CMK (cell line): ENCODE measurements around the gene FLT3LG.
A peak's percentile ranks its signal among the peaks of the same experiment; 100 is the strongest.

Experiments
- DNase-seq: peaks from one replicate; pipeline ENCODE4 v3.0.0-alpha.2; 2010; ENCODE audit warnings: low read depth

The FLT3LG gene

DNA sequence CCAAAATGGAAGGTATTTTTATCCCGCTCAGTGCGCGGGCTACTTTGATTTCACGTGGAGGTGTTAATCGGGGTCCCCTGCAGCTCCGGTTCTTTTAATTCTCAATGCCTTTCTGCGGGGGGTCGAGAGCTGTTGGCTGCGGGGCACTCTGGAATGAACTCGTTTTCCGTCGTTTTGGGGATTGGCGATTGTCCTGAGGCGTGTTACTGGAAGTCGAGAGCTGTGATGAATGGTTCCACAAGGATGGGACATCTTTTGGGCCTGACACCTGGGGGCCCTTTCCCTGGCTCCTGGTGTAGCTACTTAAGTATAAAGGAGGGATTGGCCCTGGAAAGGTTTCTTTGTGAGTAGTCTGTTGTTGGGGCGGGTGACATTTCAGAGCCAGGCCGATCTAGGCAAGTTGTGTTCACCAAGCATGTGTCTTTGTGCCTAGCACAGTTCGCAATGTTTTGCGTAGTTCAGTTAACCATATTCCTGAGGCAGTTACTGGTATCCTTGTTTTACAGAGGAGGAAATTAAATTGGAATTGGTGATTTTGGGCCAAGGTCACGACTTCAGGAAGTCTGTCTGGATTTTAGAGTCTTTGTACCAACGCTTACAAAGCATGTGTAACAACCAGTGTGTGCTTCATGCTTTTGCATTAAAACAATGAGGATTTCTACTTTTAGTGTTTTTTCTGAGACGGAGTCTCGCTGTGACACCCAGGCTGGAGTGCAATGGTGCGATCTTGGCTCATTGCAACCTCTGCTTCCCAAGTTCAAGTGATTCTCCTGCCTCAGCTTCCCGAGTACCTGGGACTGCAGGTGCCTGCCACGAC lies 14.2 kb downstream of the FLT3LG start:
- no peak for DNase-seq

DNA sequence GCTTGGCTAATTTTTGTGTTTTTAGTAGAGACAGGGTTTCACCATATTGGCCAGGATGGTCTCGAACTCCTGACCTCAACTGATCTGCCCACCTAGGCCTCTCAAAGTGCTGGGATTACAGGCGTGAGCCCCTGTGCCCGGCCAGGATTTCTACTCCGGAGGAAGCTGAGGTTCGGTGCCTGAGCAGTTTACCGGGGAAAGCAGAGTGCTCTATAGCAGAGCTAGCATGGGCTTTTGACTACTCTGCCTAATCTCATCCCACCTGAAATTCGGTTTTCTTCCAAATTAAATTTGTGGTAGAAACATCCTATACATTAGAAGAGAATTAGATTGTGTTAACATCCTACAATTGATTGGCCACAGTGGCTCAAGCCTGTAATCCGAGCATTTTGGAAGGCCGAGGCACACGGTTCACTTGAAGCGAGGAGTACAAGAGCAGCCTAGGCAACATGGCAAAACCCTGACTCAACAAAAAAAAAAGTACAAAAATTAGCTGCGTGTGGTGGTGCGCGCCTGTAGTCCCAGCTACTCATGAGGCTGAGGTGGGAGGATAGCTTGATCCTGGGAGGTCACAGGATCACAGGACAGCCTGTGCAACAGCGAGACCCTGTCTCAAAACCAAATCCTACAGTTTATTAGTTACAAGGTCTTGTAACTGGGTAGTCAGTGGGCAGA lies 15.0 kb downstream of the FLT3LG start:
- no peak for DNase-seq

DNA sequence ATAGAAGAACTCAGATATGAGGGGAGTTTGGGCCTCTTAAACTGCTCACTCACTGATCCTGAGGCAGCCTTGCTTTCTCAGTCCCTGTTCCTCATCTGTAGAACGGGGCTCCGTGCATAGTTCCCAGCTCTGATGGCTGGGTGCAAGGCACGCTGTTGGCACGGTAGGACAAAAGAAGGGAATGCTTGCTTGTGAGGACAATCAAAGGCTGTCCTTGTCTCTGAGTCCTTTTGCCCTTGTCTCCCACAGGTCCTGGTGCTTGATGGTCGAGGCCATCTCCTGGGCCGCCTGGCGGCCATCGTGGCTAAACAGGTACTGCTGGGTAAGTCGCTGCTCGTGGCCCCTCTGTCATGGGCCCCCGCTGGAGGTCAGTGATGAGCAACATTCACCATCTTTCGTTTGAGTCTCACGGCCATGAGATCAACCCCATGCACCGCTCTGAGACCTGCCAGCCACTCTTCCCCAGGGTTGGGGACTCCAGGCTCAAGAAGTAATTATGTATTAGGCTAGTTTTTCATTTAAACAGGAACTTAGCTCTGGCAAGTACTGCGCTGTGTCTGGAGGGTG lies 15.7 kb downstream of the FLT3LG start:
- DNase-seq: no peak

DNA sequence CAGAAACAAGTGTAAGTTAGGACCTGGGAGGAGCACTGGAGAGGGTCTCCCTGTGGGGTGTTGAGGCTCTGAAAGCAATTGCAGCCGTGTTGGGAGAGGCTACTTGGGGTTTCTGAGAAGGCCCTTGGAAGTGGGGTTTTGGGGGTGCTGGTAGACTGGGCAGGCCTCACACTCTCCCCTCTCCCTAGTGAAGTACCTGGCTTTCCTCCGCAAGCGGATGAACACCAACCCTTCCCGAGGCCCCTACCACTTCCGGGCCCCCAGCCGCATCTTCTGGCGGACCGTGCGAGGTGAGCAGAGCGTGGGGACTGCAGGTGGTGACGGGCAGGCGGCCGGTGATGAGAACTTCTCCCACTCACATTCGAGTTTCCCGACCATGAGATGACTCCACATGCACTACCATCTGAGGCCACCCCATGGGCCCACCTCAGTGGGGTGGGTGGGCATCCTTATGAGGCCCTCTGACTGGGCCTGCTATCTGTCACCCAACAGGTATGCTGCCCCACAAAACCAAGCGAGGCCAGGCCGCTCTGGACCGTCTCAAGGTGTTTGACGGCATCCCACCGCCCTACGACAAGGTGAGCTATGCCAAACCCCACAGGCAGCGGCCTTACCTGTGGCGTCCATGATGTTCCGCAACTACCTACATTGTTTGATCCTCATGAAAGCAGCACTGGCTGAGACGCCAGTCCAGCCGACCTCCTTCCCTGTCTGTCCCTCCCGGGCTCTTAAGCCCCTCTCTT lies 16.4 kb downstream of the FLT3LG start:
- no peak for DNase-seq

DNA sequence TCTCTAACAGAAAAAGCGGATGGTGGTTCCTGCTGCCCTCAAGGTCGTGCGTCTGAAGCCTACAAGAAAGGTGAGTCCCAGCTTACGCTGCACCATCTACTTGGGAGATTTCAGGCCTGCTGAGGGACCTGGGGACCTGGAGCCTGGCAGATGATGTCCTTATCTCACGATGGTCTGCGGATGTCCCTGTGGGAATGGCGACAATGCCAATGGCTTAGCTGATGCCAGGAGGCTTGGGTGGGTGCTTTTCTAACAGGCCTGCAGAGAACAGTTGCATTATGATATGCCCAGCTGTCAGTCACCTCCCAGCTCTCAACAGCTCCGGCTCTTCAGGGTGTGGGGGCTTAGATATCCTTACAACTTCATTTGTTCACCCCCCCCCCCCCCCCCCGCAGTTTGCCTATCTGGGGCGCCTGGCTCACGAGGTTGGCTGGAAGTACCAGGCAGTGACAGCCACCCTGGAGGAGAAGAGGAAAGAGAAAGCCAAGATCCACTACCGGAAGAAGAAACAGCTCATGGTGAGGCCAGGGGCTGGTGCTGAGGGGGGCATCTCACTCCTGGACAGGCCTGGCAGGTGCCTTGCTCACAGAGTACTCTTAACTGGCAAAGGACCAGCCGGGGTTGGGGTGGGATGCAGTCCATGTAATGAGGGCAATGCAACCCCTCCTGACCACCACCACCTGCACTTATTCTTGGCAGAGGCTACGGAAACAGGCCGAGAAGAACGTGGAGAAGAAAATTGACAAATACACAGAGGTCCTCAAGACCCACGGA lies 17.2 kb downstream of the FLT3LG start:
- DNase-seq: no peak

DNA sequence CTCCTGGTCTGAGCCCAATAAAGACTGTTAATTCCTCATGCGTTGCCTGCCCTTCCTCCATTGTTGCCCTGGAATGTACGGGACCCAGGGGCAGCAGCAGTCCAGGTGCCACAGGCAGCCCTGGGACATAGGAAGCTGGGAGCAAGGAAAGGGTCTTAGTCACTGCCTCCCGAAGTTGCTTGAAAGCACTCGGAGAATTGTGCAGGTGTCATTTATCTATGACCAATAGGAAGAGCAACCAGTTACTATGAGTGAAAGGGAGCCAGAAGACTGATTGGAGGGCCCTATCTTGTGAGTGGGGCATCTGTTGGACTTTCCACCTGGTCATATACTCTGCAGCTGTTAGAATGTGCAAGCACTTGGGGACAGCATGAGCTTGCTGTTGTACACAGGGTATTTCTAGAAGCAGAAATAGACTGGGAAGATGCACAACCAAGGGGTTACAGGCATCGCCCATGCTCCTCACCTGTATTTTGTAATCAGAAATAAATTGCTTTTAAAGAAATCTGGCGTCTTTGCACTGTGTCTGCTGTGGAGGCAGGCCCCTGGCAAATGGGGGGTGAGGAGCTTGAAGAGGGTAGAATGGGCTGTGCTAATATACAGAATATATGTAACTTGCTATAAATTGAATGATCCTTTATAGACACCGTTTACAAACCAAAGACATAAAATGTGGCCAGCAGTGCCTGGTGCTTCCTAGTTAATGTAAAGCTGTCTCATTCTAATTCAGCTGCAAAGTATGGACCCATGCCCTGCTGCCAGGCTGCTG lies 18.0 kb downstream of the FLT3LG start:
- no peak for DNase-seq

DNA sequence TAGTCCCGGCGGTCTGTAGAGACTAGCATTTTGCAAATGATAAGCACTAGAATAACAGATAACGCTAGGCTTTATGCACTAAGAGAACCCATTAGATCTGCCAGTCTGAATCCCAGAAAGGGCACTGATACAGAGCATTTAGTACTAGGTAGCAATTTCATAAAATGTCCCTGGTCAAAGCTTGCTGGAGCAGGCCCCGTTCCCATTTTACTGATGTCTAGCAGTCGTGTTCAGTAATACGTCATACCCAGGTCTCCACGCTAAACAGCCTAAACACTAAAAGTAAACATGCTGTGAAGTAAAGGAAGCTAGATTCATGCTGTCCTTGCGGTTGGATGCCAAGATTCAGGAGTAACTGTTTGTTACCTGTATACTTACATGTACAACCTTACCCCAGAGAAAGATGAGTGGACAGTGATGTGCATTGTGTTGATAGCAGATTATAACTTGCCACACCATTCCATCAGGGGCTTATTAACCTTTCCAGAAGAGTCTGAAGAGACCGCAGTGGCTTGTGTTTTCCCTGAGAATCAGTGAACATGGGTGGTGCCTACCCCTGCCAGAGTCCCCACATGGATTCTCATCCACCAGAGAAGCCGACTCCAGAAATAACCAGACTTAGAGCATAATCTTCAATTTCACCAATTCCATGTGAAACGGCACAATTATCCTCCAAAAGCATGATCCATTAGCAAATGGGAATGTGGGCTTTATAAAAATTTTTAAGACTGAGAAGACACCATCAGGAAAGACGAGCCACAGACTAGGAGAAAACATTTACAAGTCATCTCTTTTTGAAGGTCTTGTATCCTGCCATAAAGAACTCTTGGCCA lies 18.8 kb downstream of the FLT3LG start:
- DNase-seq: no peak

DNA sequence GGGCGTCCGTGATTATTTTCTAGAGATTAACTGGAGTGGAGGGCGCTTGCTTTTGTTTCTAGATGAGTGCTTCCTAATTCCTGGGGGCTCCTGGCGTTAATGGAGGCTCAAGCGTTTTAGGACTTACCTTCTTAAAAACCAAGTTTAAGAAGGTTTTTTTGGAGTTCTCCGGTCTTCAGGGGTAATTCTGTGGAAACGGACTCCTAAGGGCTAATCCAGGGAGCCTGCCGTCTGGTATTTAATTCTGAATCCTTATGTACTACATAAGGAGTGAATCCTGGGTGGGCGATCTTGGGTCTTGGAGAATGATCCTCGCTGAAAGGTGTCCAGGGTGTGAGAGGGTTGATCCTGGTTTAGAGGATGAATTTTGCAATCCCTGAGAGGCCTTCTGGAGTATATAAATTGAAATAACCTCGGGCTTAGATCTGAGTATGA lies 22.6 kb downstream of the FLT3LG start:
- no peak for DNase-seq

DNA sequence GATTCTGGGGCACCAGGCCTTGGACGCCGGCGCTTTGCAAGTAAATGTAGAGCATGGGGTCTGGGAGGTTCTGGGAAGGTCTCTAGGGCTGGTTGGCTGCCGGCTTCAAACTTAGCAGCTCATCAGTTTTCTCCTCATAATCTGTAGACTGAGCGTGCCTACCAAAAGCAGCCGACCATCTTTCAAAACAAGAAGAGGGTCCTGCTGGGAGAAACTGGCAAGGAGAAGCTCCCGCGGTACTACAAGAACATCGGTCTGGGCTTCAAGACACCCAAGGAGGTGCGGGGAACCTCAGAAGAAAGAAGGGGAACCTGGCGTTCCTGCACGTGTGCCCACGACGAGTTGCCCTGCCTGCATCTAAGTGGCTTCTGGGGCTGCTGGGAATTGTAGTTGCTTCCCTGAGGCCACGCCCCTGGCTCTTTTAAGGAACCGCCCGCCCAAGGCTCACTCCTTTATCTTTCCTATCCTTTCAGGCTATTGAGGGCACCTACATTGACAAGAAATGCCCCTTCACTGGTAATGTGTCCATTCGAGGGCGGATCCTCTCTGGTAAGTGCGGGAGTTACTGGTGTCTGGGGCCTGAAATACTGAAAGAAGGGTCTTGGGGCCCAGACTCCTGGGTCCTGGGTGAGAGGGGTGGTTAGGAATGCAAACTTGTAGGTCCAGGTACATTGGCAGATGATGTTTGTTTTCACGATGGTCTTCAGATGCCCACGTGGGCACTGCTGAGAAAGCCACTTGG lies 23.2 kb downstream of the FLT3LG start:
- no peak for DNase-seq

DNA sequence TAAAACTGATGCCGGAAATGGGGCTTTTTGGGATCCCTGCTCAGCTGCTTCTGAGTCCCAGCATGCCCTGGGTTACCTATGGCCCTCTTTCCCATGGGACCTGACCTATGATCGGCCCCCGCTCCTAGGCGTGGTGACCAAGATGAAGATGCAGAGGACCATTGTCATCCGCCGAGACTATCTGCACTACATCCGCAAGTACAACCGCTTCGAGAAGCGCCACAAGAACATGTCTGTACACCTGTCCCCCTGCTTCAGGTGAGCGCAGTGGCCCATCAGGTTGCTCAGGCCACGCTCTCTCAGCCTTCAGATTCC lies 23.7 kb downstream of the FLT3LG start:
- no peak for DNase-seq

DNA sequence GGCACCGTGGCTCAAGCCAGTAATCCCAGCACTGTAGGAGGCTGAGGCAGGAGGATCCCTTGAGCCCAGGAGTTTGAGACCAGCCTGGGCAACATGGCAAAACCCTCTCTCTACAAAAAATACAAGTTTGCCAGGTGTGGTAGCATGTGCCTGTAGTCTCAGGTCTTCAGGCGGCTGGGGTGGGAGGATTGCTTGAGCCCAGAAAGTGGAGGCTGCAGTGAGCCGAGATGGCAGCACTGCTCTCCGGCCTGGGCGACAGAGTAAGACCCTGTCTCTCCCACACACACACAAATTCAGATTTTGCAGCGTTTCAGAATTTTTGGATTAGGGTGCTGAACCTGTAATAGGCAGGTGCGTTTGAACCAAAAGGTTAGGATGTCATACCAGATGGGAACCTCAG lies 24.5 kb downstream of the FLT3LG start:
- DNase-seq: no peak

DNA sequence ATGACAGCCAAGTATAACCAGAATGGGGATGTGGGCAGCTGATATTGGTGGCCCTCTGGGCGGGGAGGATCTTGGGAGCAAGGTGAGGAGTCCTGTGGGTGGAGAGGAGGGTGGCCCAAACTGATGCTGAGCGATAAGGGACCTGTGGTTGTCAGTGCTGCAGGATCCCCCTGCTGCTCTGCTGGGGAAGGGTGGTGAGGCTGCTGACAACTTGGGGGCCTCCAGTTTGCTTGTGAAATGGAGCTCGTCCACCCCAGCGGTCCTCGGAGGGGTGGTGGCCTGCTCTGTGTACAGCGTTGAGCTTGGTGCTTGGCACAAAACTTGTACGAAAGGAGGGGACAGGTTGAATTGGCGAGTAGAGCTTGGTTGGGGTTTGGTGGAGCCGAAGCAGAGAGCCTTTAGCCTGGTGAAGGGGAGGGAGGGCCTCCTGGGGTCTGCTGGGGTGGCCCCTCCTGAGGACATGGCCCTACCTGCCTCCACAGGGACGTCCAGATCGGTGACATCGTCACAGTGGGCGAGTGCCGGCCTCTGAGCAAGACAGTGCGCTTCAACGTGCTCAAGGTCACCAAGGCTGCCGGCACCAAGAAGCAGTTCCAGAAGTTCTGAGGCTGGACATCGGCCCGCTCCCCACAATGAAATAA lies 25.1 kb downstream of the FLT3LG start:
- no peak for DNase-seq

DNA sequence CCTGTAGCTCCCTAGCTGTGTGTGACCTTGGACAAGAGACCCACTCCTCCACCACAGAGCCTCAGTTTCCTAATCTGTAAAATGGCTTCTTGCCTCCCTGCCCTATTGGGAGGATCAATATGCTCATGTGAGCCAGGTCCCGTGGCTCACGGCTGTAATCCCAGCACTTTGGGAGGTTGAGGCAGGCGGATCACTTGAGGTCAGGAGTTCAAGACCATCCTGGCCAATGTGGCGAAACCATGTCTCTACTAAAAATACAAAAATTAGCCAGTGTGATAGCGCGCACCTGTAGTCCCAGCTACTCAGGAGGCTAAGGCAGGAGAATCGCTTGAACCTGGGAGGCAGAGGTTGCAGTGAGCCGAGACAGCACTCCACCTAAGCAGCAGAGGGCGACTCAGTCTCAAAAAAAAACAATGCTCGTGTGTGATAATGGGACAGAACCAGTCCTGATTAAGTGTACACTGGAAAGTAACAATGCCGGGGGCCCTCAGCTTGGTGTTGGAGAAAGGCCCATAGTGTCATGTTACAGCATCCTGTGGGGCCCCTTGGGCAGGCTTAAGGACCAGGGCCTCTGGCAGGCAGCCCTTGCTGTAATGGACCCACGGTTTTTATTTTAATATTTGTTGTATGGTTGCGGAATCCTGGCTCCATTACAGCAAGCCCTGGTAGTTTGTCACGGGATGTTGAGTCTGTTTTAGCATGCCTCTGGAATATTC lies 29.0 kb downstream of the FLT3LG start:
- no peak for DNase-seq

DNA sequence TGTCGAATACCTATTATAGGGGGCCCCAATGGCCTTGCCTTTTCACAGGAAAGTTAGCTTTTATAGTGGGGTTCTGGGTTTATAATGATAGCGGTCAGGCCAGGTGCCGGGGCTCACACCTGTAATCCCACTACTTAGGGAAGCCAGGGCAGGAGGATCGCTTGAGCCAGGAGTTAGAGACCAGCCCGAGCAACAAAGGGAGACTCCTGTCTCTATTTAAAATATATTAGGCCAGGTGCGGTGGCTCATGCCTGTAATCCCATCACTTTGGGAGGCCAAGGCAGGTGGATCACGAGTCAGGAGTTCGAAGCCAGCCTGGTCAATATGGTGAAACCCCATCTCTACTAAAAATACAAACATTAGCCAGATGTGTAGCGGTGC lies 29.6 kb downstream of the FLT3LG start:
- DNase-seq: no peak

DNA sequence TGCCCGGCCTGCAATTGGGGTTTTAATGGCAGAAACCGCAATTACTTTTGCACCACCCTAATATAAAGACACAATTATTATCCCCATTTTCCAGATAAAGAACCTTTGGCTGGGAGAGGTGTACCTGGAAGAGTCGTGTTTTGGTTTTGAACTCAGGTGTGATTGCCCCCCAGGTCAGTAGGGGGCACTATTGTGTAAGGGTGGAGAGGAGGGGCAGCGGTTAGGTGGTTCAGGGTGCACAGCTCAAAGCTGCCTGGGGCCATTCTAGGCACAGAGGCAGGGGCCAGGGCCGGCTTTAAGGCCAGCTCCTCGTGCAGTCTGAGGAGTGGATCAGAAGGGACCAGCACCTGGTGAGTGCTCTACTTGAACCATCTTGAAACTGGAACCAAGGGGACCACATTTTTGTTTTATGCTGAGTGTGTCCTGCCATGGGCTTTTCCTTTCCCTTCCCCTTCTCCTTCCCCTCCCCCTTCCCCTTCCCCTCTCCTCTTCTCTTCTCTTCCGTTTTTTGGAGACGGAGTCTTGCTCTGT lies 32.6 kb downstream of the FLT3LG start:
- peak; percentile 61 for DNase-seq

DNA sequence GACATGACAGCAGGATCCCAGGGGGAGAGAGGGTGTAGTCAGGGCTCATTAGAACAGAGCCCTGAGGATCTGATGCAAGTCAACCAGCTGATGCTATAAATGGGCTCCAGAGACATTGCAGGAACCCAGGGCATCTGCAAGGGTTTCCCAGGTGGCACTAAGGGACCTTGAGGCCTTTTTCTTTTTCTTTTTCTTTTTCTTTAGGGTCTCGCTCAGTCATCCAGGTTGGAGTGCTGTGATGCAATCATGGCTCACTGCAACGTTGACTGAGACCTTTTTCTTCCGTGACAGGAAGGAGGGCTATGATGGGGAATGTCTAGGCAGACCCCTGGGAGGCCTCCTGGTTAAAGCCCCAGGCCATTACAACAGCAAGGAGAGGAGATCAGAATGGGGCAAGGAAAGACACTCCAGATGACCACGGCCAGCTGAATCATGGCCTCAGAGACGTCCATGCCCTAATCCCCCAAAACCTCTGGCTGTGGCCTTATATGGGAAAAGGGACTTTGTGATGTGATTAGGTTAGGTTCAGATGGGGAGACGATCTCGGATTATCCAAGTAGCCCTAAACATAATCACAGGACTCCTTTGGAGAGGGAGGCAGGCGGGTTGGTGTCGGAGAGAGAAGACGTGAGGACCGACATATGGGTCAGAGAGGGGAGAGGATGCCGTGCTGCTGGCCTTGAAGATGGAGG lies 33.9 kb downstream of the FLT3LG start:
- DNase-seq: no peak

DNA sequence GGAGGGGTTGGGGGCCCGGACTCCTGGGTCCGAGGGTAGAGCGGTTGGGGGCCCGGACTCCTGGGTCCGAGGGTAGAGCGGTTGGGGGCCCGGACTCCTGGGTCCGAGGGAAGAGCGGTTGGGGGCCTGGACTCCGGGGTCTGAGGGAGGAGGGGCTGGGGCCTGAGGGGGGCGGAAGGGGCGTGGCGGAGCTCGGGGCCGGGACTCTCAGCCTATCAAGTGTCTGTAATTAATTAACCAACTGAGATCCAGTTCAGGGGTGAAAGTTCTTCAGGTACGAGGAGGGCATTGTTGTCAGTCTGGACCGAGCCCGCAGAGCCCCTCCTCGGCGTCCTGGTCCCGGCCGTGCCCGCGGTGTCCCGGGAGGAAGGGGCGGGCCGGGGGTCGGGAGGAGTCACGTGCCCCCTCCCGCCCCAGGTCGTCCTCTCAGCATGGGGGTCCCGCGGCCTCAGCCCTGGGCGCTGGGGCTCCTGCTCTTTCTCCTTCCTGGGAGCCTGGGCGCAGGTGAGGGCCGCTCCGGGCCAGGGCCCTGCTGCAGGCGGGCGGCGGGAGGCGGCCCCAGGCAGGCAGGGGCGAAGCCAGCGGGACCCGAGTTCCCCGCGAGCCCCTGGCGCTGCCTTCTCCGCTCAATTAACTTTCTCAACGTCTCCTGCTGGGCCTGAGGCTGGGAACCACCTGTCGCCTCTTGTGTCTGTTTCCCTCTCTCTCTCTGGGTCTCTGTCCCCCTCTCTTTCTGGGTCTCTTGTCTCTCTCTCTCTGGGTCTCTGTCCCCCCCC lies 39.1 kb downstream of the FLT3LG start:
- DNase-seq: no peak
